Astrocyte (in vitro differentiated cells and primary cell): ENCODE data around the gene ERCC6L.

Experiments
- CTCF ChIP-seq: IDR thresholded peaks from 2 replicates; pipeline ENCODE4 v1.5.1; 2011; ENCODE audit warnings: low read depth, mild to moderate bottlenecking, inconsistent platforms, low read length, moderate library complexity; ENCODE audit not compliant: insufficient read depth
- EZH2 ChIP-seq: IDR thresholded peaks from 2 replicates; pipeline ENCODE4 v1.6.1; 2012; ENCODE audit warnings: mild to moderate bottlenecking, low read length, inconsistent platforms; ENCODE audit not compliant: insufficient read depth

GRCh38 chrX:72176981-72177380 is 61.8 kb downstream of the ERCC6L start:
- TF ChIP-seq CTCF: no peak
- TF ChIP-seq EZH2: no peak
